GM12891 (cell line): ENCODE results near the gene PLSCR3. TPM values are rescaled to one million over a fixed set of nuclear protein-coding genes. Genes with fewer than 3 reads are reported as not detected.

Experiments used
- DNase-seq: peaks from one replicate; pipeline ENCODE4 v3.0.0; 2011; ENCODE audit warnings: low spot score; ENCODE audit not compliant: insufficient read length
- FAIRE-seq: peaks from 2 replicates; lab custom pipeline; 2011; peaks lifted over from hg19 to GRCh38; lab: Jason Lieb, UNC
- PAX5 ChIP-seq: IDR thresholded peaks from 2 replicates; pipeline ENCODE4 v1.6.1; 2011; ENCODE audit warnings: low read length, moderate library complexity, mild to moderate bottlenecking; ENCODE audit not compliant: insufficient read depth, severe bottlenecking
- POLR2A ChIP-seq: IDR thresholded peaks from 2 replicates; pipeline ENCODE4 v1.6.1; 2011; ENCODE audit warnings: low read depth, low read length, control low read depth
- POLR2AphosphoS5 ChIP-seq: IDR thresholded peaks from 2 replicates; pipeline ENCODE4 v1.6.1; 2011; ENCODE audit warnings: low read depth, low read length, control low read depth
- POU2F2 ChIP-seq: IDR thresholded peaks from 2 replicates; pipeline ENCODE4 v1.6.1; 2011; ENCODE audit warnings: low read depth, mild to moderate bottlenecking, control low read depth, low read length, moderate library complexity
- SPI1 ChIP-seq: IDR thresholded peaks from 2 replicates; pipeline ENCODE4 v1.6.1; 2011; ENCODE audit warnings: low read depth, low read length, control low read depth
- TAF1 ChIP-seq: IDR thresholded peaks from 2 replicates; pipeline ENCODE4 v1.6.1; 2011; ENCODE audit warnings: low read depth, low read length, control low read depth
- polyA plus RNA-seq: library from polyadenylated mRNA; unstranded; fragments of >200 nt; gene quantifications from one replicate; pipeline ENCODE4 v1.2.1, GENCODE V29; 2012; ENCODE audit warnings: low read depth, missing spikeins, inconsistent platforms; ENCODE audit not compliant: missing spikeins

Gene PLSCR3
- 26.9 TPM for polyA plus RNA-seq

GRCh38 chr17:7394452-7395191 is at the start of gene PLSCR3:
Gene PLSCR3 (minus strand): TSS chr17:7394525. CDS start chr17:7394110, 415 bp downstream.
- DNase-seq, result peak; percentile 98
- peak; percentile 97 for FAIRE-seq
- peak; percentile 22; the same call in 1 of the 2 replicates for TF ChIP-seq POLR2A
- TF ChIP-seq SPI1, result no peak
- no peak for TF ChIP-seq POU2F2
- TF ChIP-seq PAX5, result no peak
- no peak for TF ChIP-seq TAF1
- TF ChIP-seq POLR2AphosphoS5, result no peak

- FAIRE-seq (no peak), DNase-seq (no peak)
- TF ChIP-seq TAF1 (no peak), POLR2A (no peak), POLR2AphosphoS5 (no peak), PAX5 (no peak), POU2F2 (no peak), SPI1 (no peak)
Measured at GRCh38 chr17:7443499-7444485, 49.5 kb upstream of the PLSCR3 start.

- TF ChIP-seq POU2F2 (no peak), POLR2AphosphoS5 (no peak), SPI1 (no peak), POLR2A (no peak), PAX5 (no peak), TAF1 (no peak)
- DNase-seq (no peak), FAIRE-seq (no peak)
Measured at GRCh38 chr17:7442142-7442541, 47.8 kb upstream of the PLSCR3 start.

- TF ChIP-seq PAX5, result no peak
- TF ChIP-seq POU2F2, result no peak
- no peak for TF ChIP-seq TAF1
- DNase-seq (no peak), FAIRE-seq (no peak)
Measured at GRCh38 chr17:7441266-7441665, 46.9 kb upstream of the PLSCR3 start.

GRCh38 chr17:7440834-7441195 is 46.5 kb upstream of the PLSCR3 start:
- DNase-seq (no peak), FAIRE-seq (no peak)
- TF ChIP-seq POU2F2 (peak; percentile 36; the same call in 1 of the 2 replicates), POLR2A (no peak), TAF1 (peak; percentile 38)

- TF ChIP-seq TAF1 (no peak; the same call in 1 of the 2 replicates), POLR2A (no peak), POLR2AphosphoS5 (no peak), PAX5 (no peak), POU2F2 (no peak), SPI1 (no peak)
- no peak for DNase-seq
- FAIRE-seq, result peak; percentile 90
Measured at GRCh38 chr17:7440113-7440833, 45.9 kb upstream of the PLSCR3 start.

GRCh38 chr17:7439462-7440112 is 45.3 kb upstream of the PLSCR3 start, which contains the start of gene FGF11:
Gene FGF11 (plus strand): TSS chr17:7439512. CDS start chr17:7439621, 109 bp downstream.
- no peak; the same call in 1 of the 2 replicates for TF ChIP-seq TAF1
- TF ChIP-seq POLR2AphosphoS5, result no peak
- no peak for TF ChIP-seq POLR2A
- no peak for TF ChIP-seq PAX5
- TF ChIP-seq POU2F2, result no peak
- no peak for TF ChIP-seq SPI1
- DNase-seq, result no peak
- FAIRE-seq, result peak; percentile 41

- no peak for TF ChIP-seq POU2F2
- no peak for TF ChIP-seq SPI1
- no peak for TF ChIP-seq TAF1
- TF ChIP-seq POLR2AphosphoS5, result no peak
- TF ChIP-seq POLR2A, result no peak
- no peak for TF ChIP-seq PAX5
- FAIRE-seq, result peak; percentile 54
- no peak for DNase-seq
Measured at GRCh38 chr17:7438656-7439460, 44.5 kb upstream of the PLSCR3 start.
